ENCODE data around the gene COPA.

The COPA gene

GRCh38 chr1:160363951-160364735, 21.1 kb upstream of the COPA start:
- DNase-seq: no peak
- Histone ChIP-seq H3K79me2 (ENCODE audit: low read length) (no peaks in the 10 kb centered on the region), H4K20me1 (ENCODE audit: insufficient read depth, low read length) (no peaks in the 10 kb centered on the region), H3K27me3 (replicated peaks; ENCODE audit: insufficient read depth, low read length) (no peaks in the 10 kb centered on the region), H3K4me2 (ENCODE audit: low read depth, low read length) (no peak overlapping the region), H3K9me3 (replicated peaks; ENCODE audit: insufficient read depth, low read length) (no peaks in the 10 kb centered on the region), H3K36me3 (replicated peaks; ENCODE audit: insufficient read depth, low read length) (no peaks in the 10 kb centered on the region), H3F3A (ENCODE audit: insufficient read depth, low read length) (no peaks in the 10 kb centered on the region), H3K27ac (ENCODE audit: low read length) (no peak overlapping the region), H3K4me3 (ENCODE audit: low read length) (no peak overlapping the region), H2AFZ (ENCODE audit: low read length) (no peak overlapping the region), H3K9me2 (replicated peaks; ENCODE audit: insufficient read depth, low read length) (no peaks in the 10 kb centered on the region), H3K9ac (ENCODE audit: low read length) (no peak overlapping the region), H3K4me1 (ENCODE audit: low read length) (no peaks in the 10 kb centered on the region)
- TF ChIP-seq CTCF (IDR thresholded peaks at IDR 0.05; ENCODE audit: low read length) (no peak), EZH2 (optimal IDR thresholded peaks at IDR 0.05; ENCODE audit: low read depth, low read length) (no peak), EZH2phosphoT487 (IDR thresholded peaks at IDR 0.05; ENCODE audit: low read length) (no peak)

GRCh38 chr1:160363010-160363409, 20.0 kb upstream of the COPA start:
- Histone ChIP-seq H3F3A (ENCODE audit: insufficient read depth, low read length) (no peaks in the 10 kb centered on the region), H4K20me1 (ENCODE audit: insufficient read depth, low read length) (no peaks in the 10 kb centered on the region), H3K9me3 (replicated peaks; ENCODE audit: insufficient read depth, low read length) (no peaks in the 10 kb centered on the region), H3K27me3 (replicated peaks; ENCODE audit: insufficient read depth, low read length) (no peaks in the 10 kb centered on the region), H3K79me2 (ENCODE audit: low read length) (no peaks in the 10 kb centered on the region), H3K9me2 (replicated peaks; ENCODE audit: insufficient read depth, low read length) (no peaks in the 10 kb centered on the region), H3K27ac (ENCODE audit: low read length) (no peak overlapping the region), H3K4me1 (ENCODE audit: low read length) (no peaks in the 10 kb centered on the region), H3K4me3 (ENCODE audit: low read length) (no peak overlapping the region), H3K4me2 (ENCODE audit: low read depth, low read length) (no peak overlapping the region), H2AFZ (ENCODE audit: low read length) (no peak overlapping the region), H3K9ac (ENCODE audit: low read length) (no peak overlapping the region), H3K36me3 (replicated peaks; ENCODE audit: insufficient read depth, low read length) (no peaks in the 10 kb centered on the region; the same call in 1 of the 2 replicates)
- no peak for DNase-seq
- TF ChIP-seq EZH2phosphoT487 (IDR thresholded peaks at IDR 0.05; ENCODE audit: low read length) (no peak), CTCF (IDR thresholded peaks at IDR 0.05; ENCODE audit: low read length) (no peak), EZH2 (optimal IDR thresholded peaks at IDR 0.05; ENCODE audit: low read depth, low read length) (no peak)

- TF ChIP-seq EZH2phosphoT487 (IDR thresholded peaks at IDR 0.05; ENCODE audit: low read length) (no peak), CTCF (IDR thresholded peaks at IDR 0.05; ENCODE audit: low read length) (no peak), EZH2 (optimal IDR thresholded peaks at IDR 0.05; ENCODE audit: low read depth, low read length) (no peak)
- no peak for DNase-seq
- no peaks in the 10 kb centered on the region for H3K9me2 ChIP-seq (replicated peaks; ENCODE audit: insufficient read depth, low read length)
- H3K9me3 ChIP-seq (replicated peaks; ENCODE audit: insufficient read depth, low read length): no peaks in the 10 kb centered on the region
- H3K27ac ChIP-seq (ENCODE audit: low read length): no peak overlapping the region
- H3K9ac ChIP-seq (ENCODE audit: low read length): no peak overlapping the region
- no peaks in the 10 kb centered on the region for H3F3A ChIP-seq (ENCODE audit: insufficient read depth, low read length)
- H3K4me2 ChIP-seq (ENCODE audit: low read depth, low read length): no peak overlapping the region
- no peaks in the 10 kb centered on the region for H3K27me3 ChIP-seq (replicated peaks; ENCODE audit: insufficient read depth, low read length)
- H3K79me2 ChIP-seq (ENCODE audit: low read length): no peaks in the 10 kb centered on the region
- H3K4me1 ChIP-seq (ENCODE audit: low read length): no peaks in the 10 kb centered on the region
- H4K20me1 ChIP-seq (ENCODE audit: insufficient read depth, low read length): no peaks in the 10 kb centered on the region
- H2AFZ ChIP-seq (ENCODE audit: low read length): no peak overlapping the region
- no peak overlapping the region for H3K4me3 ChIP-seq (ENCODE audit: low read length)
- no peaks in the 10 kb centered on the region; the same call in 1 of the 2 replicates for H3K36me3 ChIP-seq (replicated peaks; ENCODE audit: insufficient read depth, low read length)
Observed at GRCh38 chr1:160362168-160362957, 19.3 kb upstream of the COPA start.

All from MM.1S (cell line).